SJSA1 (cell line): ENCODE data around the gene FMNL1. TPM values are rescaled to one million over a fixed set of nuclear protein-coding genes. Genes with fewer than 3 reads are reported as not detected.

ENCODE experiments used
- DNase-seq, 2 experiments: peaks; one replicate each; pipeline ENCODE4 v3.0.0-alpha.2; 2015 to 2020; ENCODE audit warnings: low spot score in 2 of 2, low read depth in 1 of 2
- H3K27ac ChIP-seq: fragments of 250-450 bp; sonication (Bioruptor Pico); 2 replicates; pipeline ENCODE4 v1.5.1; 2020; ENCODE audit warnings: mild to moderate bottlenecking, moderate library complexity
- H3K27me3 ChIP-seq: fragments of 250-450 bp; sonication (Bioruptor Pico); replicated peaks from 2 replicates; pipeline ENCODE4 v1.5.1; 2020; ENCODE audit warnings: mild to moderate bottlenecking, moderate library complexity
- H3K36me3 ChIP-seq: fragments of 250-450 bp; sonication (Bioruptor Pico); 2 replicates; pipeline ENCODE4 v1.5.1; 2020; ENCODE audit warnings: mild to moderate bottlenecking
- H3K4me1 ChIP-seq: fragments of 250-450 bp; sonication (Bioruptor Pico); replicated peaks from 2 replicates; pipeline ENCODE4 v1.6.1; 2021; ENCODE audit warnings: mild to moderate bottlenecking
- H3K4me3 ChIP-seq: fragments of 250-450 bp; sonication (Bioruptor Pico); 2 replicates; pipeline ENCODE4 v1.5.1; 2020; ENCODE audit warnings: mild to moderate bottlenecking
- H3K9me3 ChIP-seq: fragments of 250-450 bp; sonication (Bioruptor Pico); replicated peaks from 2 replicates; pipeline ENCODE4 v1.5.1; 2020; ENCODE audit warnings: mild to moderate bottlenecking
- total RNA-seq: library from RNA; depleted of rRNA; stranded (reverse); fragments of >200 nt; shearing (Covaris generic); gene quantifications from 2 replicates; pipeline ENCODE4 v1.2.3, GENCODE V29; 2014

FMNL1 gene
- total RNA-seq, 1 experiment from 2014 or later, result not detected

DNA sequence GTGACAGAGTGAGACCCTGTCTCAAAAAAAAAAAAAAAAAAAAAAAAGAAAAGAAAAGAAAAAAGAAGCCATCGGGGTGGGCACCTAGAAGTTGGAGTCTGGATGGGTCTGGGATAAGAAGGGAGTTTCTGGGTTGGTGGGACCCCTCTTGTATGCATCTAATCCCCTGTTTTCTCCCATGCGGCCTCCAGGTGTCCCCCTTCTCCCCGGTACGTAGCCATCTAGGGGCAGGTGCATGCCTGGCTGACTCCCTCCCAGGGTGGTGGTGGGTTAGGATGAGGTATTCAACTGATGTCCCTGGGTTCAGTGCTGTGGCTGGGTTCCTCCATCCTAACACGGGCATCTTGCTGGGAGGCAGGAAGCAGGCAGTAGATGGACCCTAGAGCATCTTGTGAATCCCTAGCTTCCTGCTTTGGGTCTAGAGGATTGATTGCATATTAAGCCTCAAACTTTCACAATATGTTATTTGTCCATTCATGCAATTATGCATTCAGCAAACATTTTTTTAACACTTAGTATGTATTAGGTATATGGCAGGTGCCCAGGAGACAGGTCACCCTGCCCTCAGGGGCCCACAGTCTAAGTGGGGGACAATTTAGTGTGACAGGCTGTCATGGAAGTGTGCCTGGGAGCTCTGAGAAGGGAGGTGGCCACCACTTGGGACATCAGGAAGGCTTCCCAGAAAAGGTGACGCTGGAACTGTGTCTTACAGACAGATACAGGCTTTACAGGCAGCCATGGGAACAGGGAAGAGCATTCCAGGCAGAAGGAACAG is 13.1 kb downstream of the FMNL1 start:
- H3K9me3 ChIP-seq, result no peaks in the 10 kb centered on the region
- no peaks in the 10 kb centered on the region for H3K4me1 ChIP-seq
- no peak for DNase-seq
- no peak overlapping the region for H3K27ac ChIP-seq
- no peak overlapping the region for H3K4me3 ChIP-seq
- H3K36me3 ChIP-seq, result no peaks in the 10 kb centered on the region
- H3K27me3 ChIP-seq, result 0 out of 2 replicates have a peak, but pooled peaks cover 3% of the 10 kb centered on the region

- peaks cover 3% of the 10 kb centered on the region; the same call in 1 of the 2 replicates for H3K27me3 ChIP-seq
Measured at GRCh38 chr17:45235416-45236281, 14.0 kb downstream of the FMNL1 start.

DNA sequence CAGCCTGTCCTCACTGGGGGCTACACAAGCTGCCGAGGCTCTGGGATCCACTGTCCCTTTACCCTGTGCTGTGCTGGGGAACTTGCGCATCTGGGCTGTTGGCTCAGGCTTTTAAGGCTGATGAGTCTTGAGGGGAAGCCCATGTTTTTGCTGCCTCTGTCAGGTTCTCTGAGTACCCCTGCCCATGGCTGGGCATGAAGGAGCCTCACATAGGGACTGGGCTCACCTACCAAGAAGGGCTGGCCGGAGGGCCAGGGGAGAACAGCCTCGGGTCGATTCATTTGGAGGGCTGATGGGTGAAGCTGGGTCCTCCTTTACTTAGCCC is 14.6 kb downstream of the FMNL1 start:
- H3K9me3 ChIP-seq, result no peaks in the 10 kb centered on the region
- DNase-seq, result no peak
- H3K36me3 ChIP-seq, result no peaks in the 10 kb centered on the region

More at GRCh38 chr17:45235416-45236281, 14.0 kb downstream of the FMNL1 start:
- Histone ChIP-seq H3K36me3 (no peaks in the 10 kb centered on the region), H3K27ac (no peak overlapping the region), H3K4me1 (no peaks in the 10 kb centered on the region), H3K9me3 (no peaks in the 10 kb centered on the region), H3K4me3 (no peak overlapping the region)
- DNase-seq, result peak; percentile 50 to 75

GRCh38 chr17:45237686-45238085 is 16.0 kb downstream of the FMNL1 start:
- Histone ChIP-seq H3K36me3 (no peaks in the 10 kb centered on the region), H3K4me3 (no peak overlapping the region), H3K9me3 (no peaks in the 10 kb centered on the region), H3K27me3 (peaks cover 8% of the 10 kb centered on the region; the same call in 1 of the 2 replicates), H3K27ac (no peak overlapping the region), H3K4me1 (no peaks in the 10 kb centered on the region)
- DNase-seq, result no peak

More for the DNA sequence above, 14.6 kb downstream of the FMNL1 start:
- Histone ChIP-seq H3K4me1 (no peaks in the 10 kb centered on the region), H3K27me3 (peaks cover 5% of the 10 kb centered on the region; the same call in 1 of the 2 replicates), H3K27ac (no peak overlapping the region), H3K4me3 (no peak overlapping the region)

GRCh38 chr17:45238155-45238774 is 16.6 kb downstream of the FMNL1 start:
- H3K4me1 ChIP-seq, result no peaks in the 10 kb centered on the region
- H3K4me3 ChIP-seq, result no peak overlapping the region
- H3K36me3 ChIP-seq, result no peaks in the 10 kb centered on the region
- no peak for DNase-seq
- no peak overlapping the region for H3K27ac ChIP-seq
- no peaks in the 10 kb centered on the region for H3K9me3 ChIP-seq
- peaks cover 8% of the 10 kb centered on the region; the same call in 1 of the 2 replicates for H3K27me3 ChIP-seq

GRCh38 chr17:45240905-45241327 is 19.2 kb downstream of the FMNL1 start:
- H3K36me3 ChIP-seq, result no peaks in the 10 kb centered on the region
- no peak overlapping the region for H3K4me3 ChIP-seq

GRCh38 chr17:45241328-45242028 is 19.8 kb downstream of the FMNL1 start:
- Histone ChIP-seq H3K36me3 (no peaks in the 10 kb centered on the region), H3K9me3 (no peaks in the 10 kb centered on the region), H3K27ac (no peak overlapping the region), H3K27me3 (peaks cover 5% of the 10 kb centered on the region; the same call in 1 of the 2 replicates), H3K4me3 (no peak overlapping the region), H3K4me1 (peaks cover 3% of the 10 kb centered on the region)
- no peak for DNase-seq

More at GRCh38 chr17:45240905-45241327, 19.2 kb downstream of the FMNL1 start:
- Histone ChIP-seq H3K27me3 (peaks cover 5% of the 10 kb centered on the region; the same call in 1 of the 2 replicates), H3K4me1 (no peaks in the 10 kb centered on the region), H3K27ac (no peak overlapping the region), H3K9me3 (no peaks in the 10 kb centered on the region)
- DNase-seq, result no peak

GRCh38 chr17:45242029-45242414 is 20.3 kb downstream of the FMNL1 start:
- DNase-seq, result no peak
- Histone ChIP-seq H3K27ac (no peak overlapping the region), H3K4me3 (no peak overlapping the region), H3K27me3 (peaks cover 5% of the 10 kb centered on the region; the same call in 1 of the 2 replicates), H3K4me1 (peaks cover 7% of the 10 kb centered on the region), H3K9me3 (no peaks in the 10 kb centered on the region), H3K36me3 (no peaks in the 10 kb centered on the region)

GRCh38 chr17:45243750-45244149 is 22.1 kb downstream of the FMNL1 start:
- DNase-seq, result no peak
- no peaks in the 10 kb centered on the region for H3K36me3 ChIP-seq
- H3K27ac ChIP-seq, result no peak overlapping the region
- no peaks in the 10 kb centered on the region for H3K9me3 ChIP-seq
- peaks cover 5% of the 10 kb centered on the region; the same call in 1 of the 2 replicates for H3K27me3 ChIP-seq
- H3K4me1 ChIP-seq, result peaks cover 12% of the 10 kb centered on the region
- H3K4me3 ChIP-seq, result no peak overlapping the region

- no peak for DNase-seq
- Histone ChIP-seq H3K4me3 (no peak overlapping the region), H3K36me3 (no peaks in the 10 kb centered on the region), H3K27me3 (peaks cover 5% of the 10 kb centered on the region; the same call in 1 of the 2 replicates), H3K4me1 (peaks cover 12% of the 10 kb centered on the region), H3K27ac (no peak overlapping the region), H3K9me3 (no peaks in the 10 kb centered on the region)
Measured at GRCh38 chr17:45244725-45245656, 23.3 kb downstream of the FMNL1 start.

DNA sequence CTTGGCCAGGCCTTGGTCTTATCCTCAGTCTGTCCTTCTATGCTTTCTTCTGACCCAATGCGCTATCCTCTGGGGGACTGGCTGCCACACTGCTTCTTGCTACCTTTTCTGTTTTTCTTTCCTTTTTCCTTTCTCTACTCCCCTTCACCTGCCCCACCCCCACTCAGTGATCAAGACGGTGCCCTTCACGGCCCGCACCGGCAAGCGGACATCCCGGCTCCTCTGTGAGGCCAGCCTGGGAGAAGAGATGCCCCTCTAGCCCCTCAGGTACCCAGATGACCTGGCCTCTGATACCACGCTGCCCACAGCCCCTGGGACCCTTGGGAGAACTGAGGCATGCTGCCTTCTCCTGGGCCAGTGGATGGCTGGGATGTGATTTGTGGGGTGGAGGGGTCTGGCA is 24.7 kb downstream of the FMNL1 start:
- H3K4me3 ChIP-seq, result no peak overlapping the region; the same call in 1 of the 2 replicates
- H3K9me3 ChIP-seq, result no peaks in the 10 kb centered on the region
- H3K27ac ChIP-seq, result no peak overlapping the region
- H3K36me3 ChIP-seq, result no peaks in the 10 kb centered on the region
- peaks cover 12% of the 10 kb centered on the region for H3K4me1 ChIP-seq
- DNase-seq, result no peak
- peaks cover 3% of the 10 kb centered on the region; the same call in 1 of the 2 replicates for H3K27me3 ChIP-seq

GRCh38 chr17:45246861-45247428 is 25.3 kb downstream of the FMNL1 start:
- Histone ChIP-seq H3K4me1 (peaks cover 15% of the 10 kb centered on the region), H3K27ac (no peak overlapping the region), H3K9me3 (no peaks in the 10 kb centered on the region; the same call in 1 of the 2 replicates), H3K36me3 (no peaks in the 10 kb centered on the region), H3K4me3 (peak overlapping the region; percentile 44), H3K27me3 (no peaks in the 10 kb centered on the region)
- DNase-seq, result no peak
